ENCODE measurements around the gene ISLR. TPM values are rescaled to one million over a fixed set of nuclear protein-coding genes. Genes with fewer than 3 reads are reported as not detected.

The ISLR gene
- total RNA-seq, result 73.8 and 83.4 TPM in 2 replicates

- peak; percentile 84 for DNase-seq (ENCODE audit: low read depth)
- TF ChIP-seq, protein P1, sequence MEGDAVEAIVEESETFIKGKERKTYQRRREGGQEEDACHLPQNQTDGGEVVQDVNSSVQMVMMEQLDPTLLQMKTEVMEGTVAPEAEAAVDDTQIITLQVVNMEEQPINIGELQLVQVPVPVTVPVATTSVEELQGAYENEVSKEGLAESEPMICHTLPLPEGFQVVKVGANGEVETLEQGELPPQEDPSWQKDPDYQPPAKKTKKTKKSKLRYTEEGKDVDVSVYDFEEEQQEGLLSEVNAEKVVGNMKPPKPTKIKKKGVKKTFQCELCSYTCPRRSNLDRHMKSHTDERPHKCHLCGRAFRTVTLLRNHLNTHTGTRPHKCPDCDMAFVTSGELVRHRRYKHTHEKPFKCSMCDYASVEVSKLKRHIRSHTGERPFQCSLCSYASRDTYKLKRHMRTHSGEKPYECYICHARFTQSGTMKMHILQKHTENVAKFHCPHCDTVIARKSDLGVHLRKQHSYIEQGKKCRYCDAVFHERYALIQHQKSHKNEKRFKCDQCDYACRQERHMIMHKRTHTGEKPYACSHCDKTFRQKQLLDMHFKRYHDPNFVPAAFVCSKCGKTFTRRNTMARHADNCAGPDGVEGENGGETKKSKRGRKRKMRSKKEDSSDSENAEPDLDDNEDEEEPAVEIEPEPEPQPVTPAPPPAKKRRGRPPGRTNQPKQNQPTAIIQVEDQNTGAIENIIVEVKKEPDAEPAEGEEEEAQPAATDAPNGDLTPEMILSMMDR (IDR thresholded peaks at IDR 0.05; ENCODE audit: insufficient read depth, low read depth, low read length), result no peak
- H3K4me3 ChIP-seq (ENCODE audit: low read depth, low read length), result peak within 1 kb of the TSS; percentile 52
Observed at GRCh38 chr15:74173380-74174218, at the start of gene ISLR. ISLR (plus strand) TSS chr15:74173710; CDS start chr15:74174859, 1,149 bp downstream.

- no peak overlapping the region for H3K4me3 ChIP-seq (ENCODE audit: low read depth, low read length)
- TF ChIP-seq, protein P1 (IDR thresholded peaks at IDR 0.05; ENCODE audit: insufficient read depth, low read depth, low read length), result no peak
- DNase-seq (ENCODE audit: low read depth), result no peak
Observed at GRCh38 chr15:74124196-74124595, 49.3 kb upstream of the ISLR start.

GRCh38 chr15:74124759-74125158, 48.8 kb upstream of the ISLR start:
- no peak overlapping the region for H3K4me3 ChIP-seq (ENCODE audit: low read depth, low read length)
- no peak for DNase-seq (ENCODE audit: low read depth)
- TF ChIP-seq, protein P1 (IDR thresholded peaks at IDR 0.05; ENCODE audit: insufficient read depth, low read depth, low read length), result no peak

DNA sequence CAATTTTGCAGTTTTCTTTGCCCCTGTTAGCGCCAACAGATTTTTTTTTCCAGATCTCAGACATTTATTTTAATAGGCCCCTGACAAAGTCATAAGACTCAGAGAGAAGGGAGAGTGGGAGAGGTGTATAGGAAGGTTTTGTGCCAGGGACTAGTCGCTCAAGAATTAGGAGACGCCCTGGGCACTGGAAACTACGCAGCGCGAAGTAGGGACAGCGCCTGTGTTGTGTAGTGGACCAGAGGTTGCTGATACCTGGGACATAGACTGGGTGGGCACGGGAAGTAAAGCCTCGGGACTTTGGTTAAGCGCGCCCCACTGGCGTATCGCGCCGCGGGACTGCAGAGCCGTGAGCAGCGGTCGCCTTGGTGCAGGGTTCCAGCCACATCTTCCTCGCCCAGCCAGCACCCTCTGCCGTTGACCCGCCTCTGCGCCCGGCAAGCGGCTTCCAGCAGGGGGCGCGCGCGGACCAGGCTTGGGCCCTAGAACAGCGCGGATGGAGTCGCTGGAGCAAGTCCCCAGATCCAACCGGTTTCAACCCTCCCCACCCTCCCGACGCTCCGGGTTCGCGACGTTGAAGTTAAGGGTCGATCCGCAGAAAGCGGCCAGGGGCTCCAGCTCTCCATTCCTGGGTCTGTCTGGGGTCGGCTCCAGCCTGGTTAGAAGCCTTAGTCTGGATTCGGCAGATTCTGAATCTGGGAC, 46.1 kb upstream of the ISLR start:
- TF ChIP-seq, protein P1 (IDR thresholded peaks at IDR 0.05; ENCODE audit: insufficient read depth, low read depth, low read length), result peak; percentile 93
- peak overlapping the region; percentile 56 for H3K4me3 ChIP-seq (ENCODE audit: low read depth, low read length)
- DNase-seq (ENCODE audit: low read depth), result peak; percentile 87

GRCh38 chr15:74127954-74128784, 45.3 kb upstream of the ISLR start:
- TF ChIP-seq, protein P1 (IDR thresholded peaks at IDR 0.05; ENCODE audit: insufficient read depth, low read depth, low read length), result no peak
- peak; percentile 37 for DNase-seq (ENCODE audit: low read depth)
- peak overlapping the region; percentile 56 for H3K4me3 ChIP-seq (ENCODE audit: low read depth, low read length)

DNA sequence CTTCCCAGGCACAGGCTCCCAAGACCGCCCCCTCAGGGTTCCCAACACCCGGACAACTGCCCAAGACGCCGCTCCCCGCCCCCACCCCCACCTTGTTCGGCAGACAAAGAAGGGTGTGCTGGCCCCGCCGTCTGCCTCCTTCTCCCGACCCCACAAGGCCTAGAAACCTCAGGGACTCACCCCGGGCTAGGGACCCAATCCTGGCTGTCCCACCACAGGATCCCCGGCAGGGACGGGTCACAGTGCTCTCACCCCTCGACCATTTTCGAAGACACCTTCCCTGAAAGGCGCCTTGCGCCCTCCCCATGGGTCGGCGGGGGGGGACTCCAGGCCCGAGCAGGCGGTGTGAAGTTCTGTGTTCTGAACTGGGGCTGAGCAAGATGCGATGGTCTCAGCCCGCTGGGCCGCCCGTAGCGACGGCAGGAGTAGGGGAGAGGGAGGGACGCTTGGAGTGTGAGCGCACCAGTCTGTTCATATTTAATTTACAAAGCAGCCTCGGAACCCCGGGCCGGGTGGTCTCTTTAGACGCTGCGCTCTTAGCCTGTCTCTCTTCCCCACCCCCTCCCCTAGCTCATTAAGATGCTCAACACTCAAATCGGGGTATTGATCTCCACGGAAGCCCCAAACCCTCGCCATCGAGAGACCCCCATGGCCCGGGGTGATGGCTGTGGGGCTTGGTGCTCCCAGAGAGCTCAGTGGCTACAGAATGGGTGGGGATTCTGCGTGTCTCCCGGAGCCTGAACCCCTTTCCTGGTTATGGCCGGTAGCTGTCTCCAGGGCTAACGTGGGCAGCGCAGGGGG, 44.5 kb upstream of the ISLR start:
- TF ChIP-seq, protein P1 (IDR thresholded peaks at IDR 0.05; ENCODE audit: insufficient read depth, low read depth, low read length), result no peak
- no peak for DNase-seq (ENCODE audit: low read depth)
- H3K4me3 ChIP-seq (ENCODE audit: low read depth, low read length), result no peak overlapping the region

All from fibroblast of villous mesenchyme (primary cell).